Ishikawa (cell line): ENCODE data around the gene CISH.

Experiments
- CEBPB ChIP-seq: IDR thresholded peaks from 2 replicates; pipeline ENCODE4 v1.6.1; 2012
- CREB1 ChIP-seq: IDR thresholded peaks from 2 replicates; pipeline ENCODE4 v1.6.1; 2012; ENCODE audit warnings: low read depth
- EP300 ChIP-seq: IDR thresholded peaks from 2 replicates; pipeline ENCODE4 v1.6.1; 2012; ENCODE audit warnings: borderline replicate concordance
- MAX ChIP-seq: IDR thresholded peaks from 2 replicates; pipeline ENCODE4 v1.6.1; 2012
- NFIC ChIP-seq: IDR thresholded peaks from 2 replicates; pipeline ENCODE4 v1.6.1; 2012
- RAD21 ChIP-seq: IDR thresholded peaks from 2 replicates; pipeline ENCODE4 v1.6.1; 2012; ENCODE audit warnings: low read depth
- REST ChIP-seq: IDR thresholded peaks from 2 replicates; pipeline ENCODE4 v1.6.1; 2012; ENCODE audit warnings: low read depth, mild to moderate bottlenecking
- TAF1 ChIP-seq: IDR thresholded peaks from 2 replicates; pipeline ENCODE4 v1.6.1; 2012; ENCODE audit warnings: low read depth, mild to moderate bottlenecking
- TCF12 ChIP-seq: IDR thresholded peaks from 2 replicates; pipeline ENCODE4 v1.6.1; 2012; ENCODE audit warnings: low read depth
- TEAD4 ChIP-seq: IDR thresholded peaks from 2 replicates; pipeline ENCODE4 v1.6.1; 2012
- USF1 ChIP-seq: IDR thresholded peaks from 2 replicates; pipeline ENCODE4 v1.6.1; 2012
- YY1 ChIP-seq: IDR thresholded peaks from 2 replicates; pipeline ENCODE4 v1.6.1; 2012; ENCODE audit warnings: low read depth
- ZBTB7A ChIP-seq: IDR thresholded peaks from 2 replicates; pipeline ENCODE4 v1.6.1; 2012; ENCODE audit warnings: low read depth

- TF ChIP-seq REST (no peak), USF1 (no peak), TAF1 (no peak), TEAD4 (no peak), CEBPB (no peak), NFIC (no peak), YY1 (no peak), TCF12 (no peak), CREB1 (no peak), EP300 (no peak), ZBTB7A (no peak), MAX (no peak), RAD21 (no peak)
Observed at GRCh38 chr3:50583897-50584296, 27.7 kb downstream of the CISH start.
